ENCODE measurements around the gene CHMP4B.

DNA sequence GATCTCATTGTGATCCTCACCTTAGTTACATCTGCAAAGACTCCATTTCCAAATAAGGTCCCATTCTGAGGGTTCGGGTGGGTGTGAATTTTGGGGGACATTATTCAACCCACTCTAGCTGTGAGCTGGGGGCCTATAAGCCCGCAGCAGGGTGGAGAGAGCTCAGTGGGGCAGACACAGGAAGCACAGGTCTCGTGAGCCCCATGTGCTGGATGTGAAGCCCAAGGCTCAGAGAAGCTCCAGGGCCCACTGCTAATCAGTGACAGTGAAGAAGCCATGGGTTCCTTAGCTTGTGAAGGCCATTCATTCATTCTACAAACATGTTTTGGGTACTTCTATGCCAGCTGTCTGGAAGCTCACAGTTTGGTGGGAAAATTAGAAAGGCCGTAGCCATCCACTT, 47.5 kb downstream of the CHMP4B start:
- TF ChIP-seq CTCF (IDR thresholded peaks at IDR 0.05) (no peak), POLR2AphosphoS5 (IDR thresholded peaks at IDR 0.05) (no peak), POLR2A (IDR thresholded peaks at IDR 0.05) (no peak)
